SU-DHL-6 (cell line): ENCODE results near the gene PRKCA.

Experiments
- H2AFZ ChIP-seq: fragments of 200-600 bp; sonication (generic); 2 replicates; pipeline ENCODE4 v1.6.1; 2014; ENCODE audit warnings: low read depth, mild to moderate bottlenecking, moderate library complexity, mixed read lengths, antibody characterized with exemption, low read length; ENCODE audit not compliant: severe bottlenecking
- H3F3A ChIP-seq: fragments of 200-600 bp; shearing (Covaris generic); 2 replicates; pipeline ENCODE4 v1.6.0; 2016; ENCODE audit warnings: antibody characterized with exemption, mild to moderate bottlenecking; ENCODE audit not compliant: insufficient read depth
- H3K27ac ChIP-seq: fragments of 200-600 bp; sonication (generic); 2 replicates; pipeline ENCODE4 v1.5.1; 2016; ENCODE audit warnings: low read depth, mild to moderate bottlenecking, low read length, moderate library complexity, mixed read lengths
- H3K27me3 ChIP-seq: fragments of 200-600 bp; sonication (generic), shearing (Covaris generic); 2 replicates; pipeline ENCODE4 v1.6.0; 2014; ENCODE audit warnings: mild to moderate bottlenecking, low read length
- H3K36me3 ChIP-seq: fragments of 200-600 bp; sonication (generic); 2 replicates; pipeline ENCODE4 v1.6.1; 2014; ENCODE audit warnings: mild to moderate bottlenecking, low read length, mixed read lengths
- H3K4me2 ChIP-seq: fragments of 300-600, 200-600 bp; shearing (Covaris generic), sonication (generic); 2 replicates; pipeline ENCODE4 v1.6.0; 2014; ENCODE audit warnings: low read length, low read depth, mild to moderate bottlenecking; ENCODE audit not compliant: poor library complexity, severe bottlenecking
- H3K4me3 ChIP-seq: fragments of 200-600 bp; sonication (generic); 2 replicates; pipeline ENCODE4 v1.5.1; 2014; ENCODE audit warnings: antibody characterized with exemption, low read length, mild to moderate bottlenecking, mixed read lengths; ENCODE audit not compliant: insufficient read depth, poor library complexity, severe bottlenecking
- H3K79me2 ChIP-seq: fragments of 200-600 bp; sonication (generic); 2 replicates; pipeline ENCODE4 v1.6.1; 2014; ENCODE audit warnings: mild to moderate bottlenecking, low read length, moderate library complexity; ENCODE audit not compliant: insufficient read depth
- H3K9ac ChIP-seq: fragments of 200-600 bp; sonication (generic); 2 replicates; pipeline ENCODE4 v1.7.0; 2014; ENCODE audit warnings: mild to moderate bottlenecking, low read length
- H3K9me2 ChIP-seq: fragments of 200-600 bp; sonication (generic); replicated peaks from 2 replicates; pipeline ENCODE4 v1.6.1; 2014; ENCODE audit warnings: low read length; ENCODE audit not compliant: insufficient read depth
- H3K9me3 ChIP-seq: fragments of 200-600 bp; sonication (generic); 2 replicates; pipeline ENCODE4 v1.6.1; 2014; ENCODE audit warnings: low read length, mixed read lengths; ENCODE audit not compliant: insufficient read depth
- H4K20me1 ChIP-seq: fragments of 200-600 bp; sonication (generic); 2 replicates; pipeline ENCODE4 v1.6.1; 2014; ENCODE audit warnings: low read depth, mild to moderate bottlenecking, antibody characterized with exemption, low read length, moderate library complexity, mixed read lengths
- CTCF ChIP-seq: fragments of 200-600 bp; sonication (generic); IDR thresholded peaks from one replicate; pipeline ENCODE4 v1.5.1; 2017; ENCODE audit warnings: antibody characterized with exemption, mild to moderate bottlenecking, low read length, moderate library complexity; ENCODE audit not compliant: insufficient read depth, poor library complexity, severe bottlenecking
- EZH2phosphoT487 ChIP-seq: fragments of 200-600 bp; sonication (generic), shearing (Covaris generic); conservative IDR thresholded peaks from 2 replicates; pipeline ENCODE4 v1.6.1; 2018; ENCODE audit warnings: mild to moderate bottlenecking, antibody characterized with exemption, low read length, moderate library complexity, mixed read lengths

The PRKCA gene

DNA sequence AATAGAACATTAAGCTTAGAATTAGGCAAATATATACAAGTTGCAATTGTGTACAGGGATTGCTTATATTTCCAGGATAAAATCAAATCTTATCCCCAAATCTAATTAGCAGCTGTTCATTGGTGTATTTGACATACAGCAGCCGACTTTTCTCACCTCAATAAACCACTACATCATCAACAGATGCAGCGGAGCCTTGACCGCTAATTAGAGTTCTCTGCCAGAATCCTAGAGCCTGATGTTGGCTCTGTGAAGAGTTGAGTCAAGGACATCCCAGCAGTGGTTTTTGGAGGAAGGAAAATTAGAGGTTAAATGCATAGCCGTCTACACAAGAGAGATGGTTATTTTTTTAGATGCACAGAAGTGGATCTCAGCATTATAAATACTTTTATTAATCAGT, 310.6 kb downstream of the PRKCA start:
- Histone ChIP-seq H4K20me1 (no peaks in the 10 kb centered on the region; the same call in 1 of the 2 replicates), H3K79me2 (peaks cover 65% of the 10 kb centered on the region), H3K4me3 (no peak overlapping the region), H3F3A (no peaks in the 10 kb centered on the region), H3K4me2 (no peak overlapping the region), H3K9ac (no peak overlapping the region), H3K36me3 (peaks cover 11% of the 10 kb centered on the region), H3K9me3 (no peaks in the 10 kb centered on the region; the same call in 1 of the 2 replicates), H3K9me2 (no peaks in the 10 kb centered on the region), H2AFZ (no peak overlapping the region), H3K27ac (no peak overlapping the region), H3K27me3 (no peaks in the 10 kb centered on the region)
- no peak for TF ChIP-seq CTCF
- TF ChIP-seq EZH2phosphoT487, result no peak

GRCh38 chr17:66614469-66614868, 312.1 kb downstream of the PRKCA start:
- Histone ChIP-seq H4K20me1 (no peaks in the 10 kb centered on the region; the same call in 1 of the 2 replicates), H3K27ac (0 out of 2 replicates have a peak overlapping the region, but pooled peaks have one; percentile 4), H3F3A (no peaks in the 10 kb centered on the region), H3K4me2 (peak overlapping the region; percentile 9), H3K9me3 (no peaks in the 10 kb centered on the region; the same call in 1 of the 2 replicates), H3K27me3 (no peaks in the 10 kb centered on the region), H2AFZ (no peak overlapping the region), H3K9me2 (no peaks in the 10 kb centered on the region), H3K36me3 (peaks cover 6% of the 10 kb centered on the region; the same call in 1 of the 2 replicates), H3K4me3 (no peak overlapping the region), H3K79me2 (peaks cover 61% of the 10 kb centered on the region), H3K9ac (no peak overlapping the region)
- TF ChIP-seq EZH2phosphoT487 (no peak), CTCF (no peak)

- Histone ChIP-seq H3K79me2 (peaks cover 53% of the 10 kb centered on the region), H2AFZ (no peak overlapping the region), H3K9me3 (no peaks in the 10 kb centered on the region), H3K27ac (no peak overlapping the region), H3K9me2 (no peaks in the 10 kb centered on the region), H3K9ac (no peak overlapping the region), H3K27me3 (no peaks in the 10 kb centered on the region), H3K36me3 (no peaks in the 10 kb centered on the region), H3K4me2 (no peak overlapping the region), H3F3A (no peaks in the 10 kb centered on the region), H3K4me3 (no peak overlapping the region), H4K20me1 (no peaks in the 10 kb centered on the region; the same call in 1 of the 2 replicates)
- TF ChIP-seq CTCF (no peak), EZH2phosphoT487 (no peak)
Measured at GRCh38 chr17:66619206-66619605, 316.8 kb downstream of the PRKCA start.
